ENCODE results near the gene REC114. TPM values are rescaled to one million over a fixed set of nuclear protein-coding genes. Genes with fewer than 3 reads are reported as not detected.

Gene REC114, protein sequence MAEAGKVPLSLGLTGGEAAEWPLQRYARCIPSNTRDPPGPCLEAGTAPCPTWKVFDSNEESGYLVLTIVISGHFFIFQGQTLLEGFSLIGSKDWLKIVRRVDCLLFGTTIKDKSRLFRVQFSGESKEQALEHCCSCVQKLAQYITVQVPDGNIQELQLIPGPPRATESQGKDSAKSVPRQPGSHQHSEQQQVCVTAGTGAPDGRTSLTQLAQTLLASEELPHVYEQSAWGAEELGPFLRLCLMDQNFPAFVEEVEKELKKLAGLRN
- total RNA-seq (not detected), polyA plus RNA-seq (ENCODE audit: insufficient read length in 6 of 6) (under 1 TPM in 2 of 6 donors, not detected in 4; 0.20 to 0.24 TPM)
- long read RNA-seq, donor 1, partial matches to known transcripts, result 73 of 151 reads
- long read RNA-seq, donor 1, other reads (novel, unspliced or antisense), result 78 of 151 reads
- long read RNA-seq, donor 2, result 0 reads
- long read RNA-seq, donor 3, result 0 reads
- long read RNA-seq, donor 4, result 0 reads
- long read RNA-seq, donor 5, partial matches to known transcripts, result 110 of 116 reads
- long read RNA-seq, donor 5, other reads (novel, unspliced or antisense), result 6 of 116 reads
- long read RNA-seq, donor 6, result 0 reads
- long read RNA-seq, donor 7, partial matches to known transcripts, result 24 of 85 reads
- long read RNA-seq, donor 7, other reads (novel, unspliced or antisense), result 61 of 85 reads
- long read RNA-seq, donor 8, result 0 reads
- long read RNA-seq, donor 9, result 0 reads
- long read RNA-seq, donor 10, result 0 reads
- long read RNA-seq, donor 11, result 0 reads
- long read RNA-seq, donor 12, result 0 reads

DNA sequence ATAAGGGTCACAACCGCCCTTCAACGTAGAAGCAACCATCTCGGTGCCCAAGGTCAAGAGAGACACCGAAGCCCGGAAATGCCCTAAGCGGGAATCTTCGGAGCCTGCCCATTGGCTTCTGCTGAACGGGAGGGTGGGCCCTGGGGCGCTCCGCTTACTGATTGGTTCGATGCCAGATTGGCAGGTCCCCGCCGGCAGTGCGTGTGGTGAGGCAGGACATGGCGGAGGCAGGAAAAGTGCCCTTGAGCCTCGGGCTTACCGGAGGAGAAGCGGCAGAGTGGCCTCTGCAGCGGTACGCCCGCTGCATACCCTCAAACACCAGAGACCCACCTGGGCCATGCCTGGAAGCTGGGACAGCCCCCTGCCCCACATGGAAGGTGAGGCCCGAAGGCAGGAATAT is at the start of gene REC114:
Gene REC114 (plus strand): TSS at position 197 of the 400 bp plus-strand sequence. CDS start 22 bp downstream, at position 219.
- peak in 1 of 4 donors; percentile 71 for DNase-seq
- intact Hi-C loops (cut with DNase I), result no loop called here

DNA sequence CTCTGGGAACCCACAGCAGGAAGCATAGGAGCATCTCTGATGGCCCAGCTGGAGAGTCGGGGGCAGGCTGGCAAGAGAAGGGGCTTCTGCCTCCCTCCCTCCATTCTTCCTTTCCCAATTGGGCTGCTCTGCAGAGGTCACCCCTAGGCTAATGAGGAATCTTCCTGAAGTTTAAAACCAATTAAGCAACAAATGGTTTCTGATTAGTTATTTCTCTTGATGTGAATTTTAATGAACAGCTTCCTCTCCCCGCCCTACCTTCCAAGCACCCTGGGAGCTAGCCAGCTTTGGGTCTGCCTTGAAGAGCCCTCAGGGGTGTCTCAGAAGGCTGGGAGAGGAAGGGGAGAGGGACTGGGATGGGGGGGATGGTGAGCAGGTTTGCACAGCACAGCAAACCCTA is 49.6 kb upstream of the REC114 start:
- TF ChIP-seq, protein P1, sequence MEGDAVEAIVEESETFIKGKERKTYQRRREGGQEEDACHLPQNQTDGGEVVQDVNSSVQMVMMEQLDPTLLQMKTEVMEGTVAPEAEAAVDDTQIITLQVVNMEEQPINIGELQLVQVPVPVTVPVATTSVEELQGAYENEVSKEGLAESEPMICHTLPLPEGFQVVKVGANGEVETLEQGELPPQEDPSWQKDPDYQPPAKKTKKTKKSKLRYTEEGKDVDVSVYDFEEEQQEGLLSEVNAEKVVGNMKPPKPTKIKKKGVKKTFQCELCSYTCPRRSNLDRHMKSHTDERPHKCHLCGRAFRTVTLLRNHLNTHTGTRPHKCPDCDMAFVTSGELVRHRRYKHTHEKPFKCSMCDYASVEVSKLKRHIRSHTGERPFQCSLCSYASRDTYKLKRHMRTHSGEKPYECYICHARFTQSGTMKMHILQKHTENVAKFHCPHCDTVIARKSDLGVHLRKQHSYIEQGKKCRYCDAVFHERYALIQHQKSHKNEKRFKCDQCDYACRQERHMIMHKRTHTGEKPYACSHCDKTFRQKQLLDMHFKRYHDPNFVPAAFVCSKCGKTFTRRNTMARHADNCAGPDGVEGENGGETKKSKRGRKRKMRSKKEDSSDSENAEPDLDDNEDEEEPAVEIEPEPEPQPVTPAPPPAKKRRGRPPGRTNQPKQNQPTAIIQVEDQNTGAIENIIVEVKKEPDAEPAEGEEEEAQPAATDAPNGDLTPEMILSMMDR (IDR thresholded peaks at IDR 0.05), result no peak
- no peaks in the 10 kb centered on the region for H3K9me3 ChIP-seq
- H3K27me3 ChIP-seq, result peaks cover 4 to 34% of the 10 kb centered on the region in 2 donors
- DNase-seq (no peak), ATAC-seq (no peak)
- H3K36me3 ChIP-seq, result no peaks in the 10 kb centered on the region
- no peak overlapping the region for H3K4me3 ChIP-seq
- H3K27ac ChIP-seq, result no peak overlapping the region
- no peaks in the 10 kb centered on the region for H3K4me1 ChIP-seq
- intact Hi-C loops (cut with DNase I), result no loop called here

More for the DNA sequence above, at the start of gene REC114:
- TF ChIP-seq, protein P1 (IDR thresholded peaks at IDR 0.05), result no peak
- Histone ChIP-seq H3K36me3 (no peaks in the 10 kb centered on the region), H3K27ac (no peak within 1 kb of the TSS), H3K4me3 (no peak within 1 kb of the TSS), H3K9me3 (no peaks in the 10 kb centered on the region), H3K27me3 (peaks cover 0 to 19% of the 10 kb centered on the region in 2 donors), H3K4me1 (no peaks in the 10 kb centered on the region)
- no peak for ATAC-seq

DNA sequence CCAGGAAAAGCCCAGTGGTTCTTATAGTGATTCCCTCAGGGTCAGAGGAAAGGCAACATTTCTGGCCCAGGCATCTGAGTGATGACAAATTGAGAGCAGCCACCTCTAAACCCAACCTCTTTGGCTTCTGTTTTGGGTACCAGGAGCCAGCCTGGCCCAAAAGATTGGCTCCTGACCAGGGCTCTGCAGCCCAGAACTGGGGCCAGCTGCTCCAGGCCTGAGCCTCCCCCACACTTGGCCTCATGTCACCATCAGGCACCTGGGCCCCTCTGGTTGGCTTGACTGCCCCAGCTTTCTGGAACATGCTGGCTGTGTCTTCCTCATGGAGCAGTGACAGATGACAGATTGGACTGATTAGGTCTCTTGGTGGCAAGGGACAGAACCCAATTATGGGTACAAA is 48.2 kb upstream of the REC114 start:
- H3K27me3 ChIP-seq, result peaks cover 4 to 44% of the 10 kb centered on the region in 2 donors
- intact Hi-C loops (cut with DNase I), result no loop called here
- no peak overlapping the region for H3K4me3 ChIP-seq
- DNase-seq (no peak), ATAC-seq (no peak)
- H3K9me3 ChIP-seq, result no peaks in the 10 kb centered on the region
- no peaks in the 10 kb centered on the region for H3K4me1 ChIP-seq
- H3K36me3 ChIP-seq, result no peaks in the 10 kb centered on the region
- no peak overlapping the region for H3K27ac ChIP-seq
- TF ChIP-seq, protein P1 (IDR thresholded peaks at IDR 0.05), result no peak

DNA sequence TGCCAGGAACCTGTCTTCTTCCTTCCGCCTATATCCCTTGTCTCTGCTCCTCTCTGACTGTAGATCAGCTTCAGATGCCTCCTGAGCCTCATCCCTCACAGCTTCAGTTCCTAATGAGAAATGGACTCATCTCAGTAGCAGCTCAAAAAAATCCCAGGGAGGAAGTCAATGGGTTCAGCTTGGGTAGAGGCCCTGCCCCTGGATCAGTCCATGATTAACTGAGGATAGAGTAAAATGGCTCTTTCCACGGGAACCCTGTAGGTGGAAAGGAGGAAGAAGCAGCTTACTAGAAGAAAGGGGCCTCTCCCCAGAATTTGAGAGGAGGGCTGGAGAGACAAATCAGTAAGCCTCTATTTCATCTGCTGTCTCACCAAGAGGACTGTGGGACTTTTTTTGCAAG is 47.3 kb upstream of the REC114 start:
- H3K27ac ChIP-seq, result no peak overlapping the region
- intact Hi-C loops (cut with DNase I), result no loop called here
- peaks cover 4 to 44% of the 10 kb centered on the region in 2 donors for H3K27me3 ChIP-seq
- no peaks in the 10 kb centered on the region for H3K9me3 ChIP-seq
- TF ChIP-seq, protein P1 (IDR thresholded peaks at IDR 0.05), result no peak
- no peak for ATAC-seq
- no peak for DNase-seq
- H3K36me3 ChIP-seq, result no peaks in the 10 kb centered on the region
- no peaks in the 10 kb centered on the region for H3K4me1 ChIP-seq
- no peak overlapping the region for H3K4me3 ChIP-seq

DNA sequence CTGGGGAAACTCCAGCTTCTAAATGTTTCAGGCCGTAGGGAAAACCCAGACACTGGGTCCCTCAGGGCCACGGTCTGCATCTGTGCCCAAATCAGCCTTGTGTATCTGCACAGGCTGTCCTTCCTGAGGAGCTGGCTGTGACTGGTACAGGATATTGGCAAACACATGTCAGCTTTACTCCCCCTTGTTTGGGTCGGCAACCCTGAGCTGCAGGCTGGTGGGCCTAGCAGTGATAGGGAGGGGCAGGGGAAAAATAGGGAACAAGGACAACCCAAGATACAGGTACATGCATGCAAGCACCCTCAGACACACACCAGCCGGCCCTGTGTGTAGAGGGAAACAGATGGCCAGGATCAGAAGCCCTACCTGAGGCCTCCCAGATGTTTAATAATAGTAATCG is 45.5 kb upstream of the REC114 start:
- Histone ChIP-seq H3K4me1 (no peaks in the 10 kb centered on the region), H3K27me3 (peaks cover 4 to 49% of the 10 kb centered on the region in 2 donors), H3K4me3 (no peak overlapping the region), H3K27ac (no peak overlapping the region), H3K9me3 (no peaks in the 10 kb centered on the region), H3K36me3 (no peaks in the 10 kb centered on the region)
- TF ChIP-seq, protein P1 (IDR thresholded peaks at IDR 0.05), result no peak
- intact Hi-C loops (cut with DNase I), result no loop called here
- DNase-seq (no peak), ATAC-seq (no peak)
